Measurements from ENCODE around the gene CAD. TPM values are rescaled to one million over a fixed set of nuclear protein-coding genes. Genes with fewer than 3 reads are reported as not detected.

Gene CAD
- total RNA-seq, 1 experiment from 2014 or later = 41.5 TPM

GRCh38 chr2:27218614-27219013, 1.4 kb downstream of the CAD start:
- peaks cover 30% of the 10 kb centered on the region for H3K79me2 ChIP-seq (ENCODE audit: low read depth)
- peaks cover 19% of the 10 kb centered on the region for H3K4me1 ChIP-seq (replicated peaks; ENCODE audit: insufficient read depth)
- peaks cover 19% of the 10 kb centered on the region for H3F3A ChIP-seq (ENCODE audit: insufficient read depth, low read depth)
- no TSS peak for BruUV-seq (replicated peaks)
- peak overlapping the region; percentile 93 for H3K4me2 ChIP-seq
- no peak overlapping the region for H2AFZ ChIP-seq
- TF ChIP-seq CTCF (conservative IDR thresholded peaks at IDR 0.05) (no peak), EZH2 (IDR thresholded peaks at IDR 0.05; ENCODE audit: low read depth) (no peak)
- H3K36me3 ChIP-seq (ENCODE audit: low read depth) = peaks cover 18% of the 10 kb centered on the region
- POLR2A ChIA-PET (ENCODE audit: unreplicated experiment) = no interaction called here
- CTCF ChIA-PET = no interaction called here
- no peaks in the 10 kb centered on the region for H4K20me1 ChIP-seq (ENCODE audit: insufficient read depth)
- H3K9me3 ChIP-seq (ENCODE audit: insufficient read depth, low read depth) = no peaks in the 10 kb centered on the region
- no peaks in the 10 kb centered on the region for H3K27me3 ChIP-seq (ENCODE audit: insufficient read depth, low read depth)
- H3K9me2 ChIP-seq (ENCODE audit: insufficient read depth) = no peaks in the 10 kb centered on the region
- no peak overlapping the region for H3K27ac ChIP-seq
- H3K4me3 ChIP-seq = peak overlapping the region; percentile 76
- intact Hi-C loops (cut with micrococcal nuclease; ENCODE audit: unreplicated experiment) = loop anchor here (10.0 kb wide), 2 partner anchors 84 to 106 kb away; partner anchors contain the start of genes MPV17, PREB and PRR30
- DNase-seq = no peak

- Histone ChIP-seq H3K27ac (no peak overlapping the region), H3K4me2 (peak overlapping the region; percentile 93; the same call in 1 of the 2 replicates), H4K20me1 (ENCODE audit: insufficient read depth) (no peaks in the 10 kb centered on the region), H3F3A (ENCODE audit: insufficient read depth, low read depth) (peaks cover 19% of the 10 kb centered on the region), H3K9me3 (ENCODE audit: insufficient read depth, low read depth) (no peaks in the 10 kb centered on the region), H3K36me3 (ENCODE audit: low read depth) (peaks cover 18% of the 10 kb centered on the region), H3K79me2 (ENCODE audit: low read depth) (peaks cover 26% of the 10 kb centered on the region), H3K9me2 (ENCODE audit: insufficient read depth) (no peaks in the 10 kb centered on the region), H3K4me3 (no peak overlapping the region), H2AFZ (no peak overlapping the region), H3K27me3 (ENCODE audit: insufficient read depth, low read depth) (no peaks in the 10 kb centered on the region), H3K4me1 (replicated peaks; ENCODE audit: insufficient read depth) (peaks cover 14% of the 10 kb centered on the region)
- no peak for DNase-seq
- ChIA-PET POLR2A (ENCODE audit: unreplicated experiment) (no interaction called here), CTCF (no interaction called here)
- no peak for TF ChIP-seq EZH2 (IDR thresholded peaks at IDR 0.05; ENCODE audit: low read depth)
- no peak for TF ChIP-seq CTCF (conservative IDR thresholded peaks at IDR 0.05)
- no TSS peak for BruUV-seq (replicated peaks)
- intact Hi-C loops (cut with micrococcal nuclease; ENCODE audit: unreplicated experiment) = loop anchor here (10.0 kb wide), 2 partner anchors 84 to 106 kb away; partner anchors contain the start of genes MPV17, PREB and PRR30
Measured at GRCh38 chr2:27219091-27219490, 1.9 kb downstream of the CAD start.

- no peak overlapping the region for H3K27ac ChIP-seq
- H3K4me1 ChIP-seq (replicated peaks; ENCODE audit: insufficient read depth) = peaks cover 13% of the 10 kb centered on the region
- CTCF ChIA-PET = no interaction called here
- intact Hi-C loops (cut with micrococcal nuclease; ENCODE audit: unreplicated experiment) = no loop called here
- no peaks in the 10 kb centered on the region for H3K9me3 ChIP-seq (ENCODE audit: insufficient read depth, low read depth)
- no peak overlapping the region for H3K4me2 ChIP-seq
- no peaks in the 10 kb centered on the region for H3K27me3 ChIP-seq (ENCODE audit: insufficient read depth, low read depth)
- peaks cover 24% of the 10 kb centered on the region for H3K79me2 ChIP-seq (ENCODE audit: low read depth)
- no peak overlapping the region for H3K4me3 ChIP-seq
- H3F3A ChIP-seq (ENCODE audit: insufficient read depth, low read depth) = peaks cover 16% of the 10 kb centered on the region
- no peaks in the 10 kb centered on the region for H4K20me1 ChIP-seq (ENCODE audit: insufficient read depth)
- H3K9me2 ChIP-seq (ENCODE audit: insufficient read depth) = no peaks in the 10 kb centered on the region
- H3K36me3 ChIP-seq (ENCODE audit: low read depth) = peaks cover 18% of the 10 kb centered on the region
- no peak overlapping the region for H2AFZ ChIP-seq
- no TSS peak for BruUV-seq (replicated peaks)
- DNase-seq = no peak
- POLR2A ChIA-PET (ENCODE audit: unreplicated experiment) = interaction anchor here (0.7 kb wide), 1 partner anchor 81 kb away, joined by 6 read pairs; no protein-coding TSS in a partner anchor
- TF ChIP-seq EZH2 (IDR thresholded peaks at IDR 0.05; ENCODE audit: low read depth) = no peak
- TF ChIP-seq CTCF (conservative IDR thresholded peaks at IDR 0.05) = no peak
Measured at GRCh38 chr2:27220091-27220490, 2.9 kb downstream of the CAD start.
